HepG2 (cell line): ENCODE measurements around the gene TENT4B. TPM values are rescaled to one million over a fixed set of nuclear protein-coding genes. Genes with fewer than 3 reads are reported as not detected.

Experiments used
- ATAC-seq: fragments of 200-7000 bp; cut with Tn5 transposase; 3 replicates; pipeline ENCODE4 v1.9.1; 2020; ENCODE audit warnings: mild to moderate bottlenecking, moderate library complexity
- BruUV-seq: library from RNA; stranded (reverse); fragments of 400-500 nt; replicated peaks from 2 replicates; lab custom pipeline; 2021; lab: Mats Ljungman, UMichigan
- CTCF ChIA-PET: fragments of 300-600 bp; formaldehyde crosslinking; extraction: SDS; loops from one replicate; lab custom pipeline; 2021; ENCODE audit warnings: low total read pairs, inconsistent platforms, low intra/inter-chr PET ratio; lab: Yijun Ruan, JAX
- POLR2A ChIA-PET: fragments of 350-600 bp; sonication (Branson Sonifier 250); formaldehyde crosslinking; loops from one replicate; lab custom pipeline; 2020; ENCODE audit warnings: antibody characterized with exemption, inconsistent platforms; lab: Yijun Ruan, JAX
- DNase-seq: peaks from one replicate; pipeline ENCODE4 v3.0.0-alpha.2; 2015; ENCODE audit warnings: low spot score
- FAIRE-seq: peaks from 3 replicates; lab custom pipeline; 2011; peaks lifted over from hg19 to GRCh38; lab: Jason Lieb, UNC
- H2AFZ ChIP-seq: one replicate; pipeline ENCODE4 v1.6.1; 2011; ENCODE audit warnings: low read length, inconsistent platforms
- H3K27ac ChIP-seq: fragments of 300-600 bp; 3 replicates; pipeline ENCODE4 v1.8.0; 2011; ENCODE audit warnings: mixed run types, mild to moderate bottlenecking, mixed read lengths, low read length, inconsistent platforms; ENCODE audit not compliant: insufficient read depth; ENCODE audit errors: extremely low read length
- H3K27me3 ChIP-seq, 2 experiments: fragments of 200-600 bp in 1 of 2; 2 replicates in 1 of 2; 3 replicates in 1 of 2; pipeline versions ENCODE4 v1.6.0 to v1.8.0; 2011; ENCODE audit warnings: low read length in 2 of 2, mild to moderate bottlenecking in 2 of 2, moderate library complexity in 2 of 2, inconsistent platforms in 1 of 2; ENCODE audit not compliant: insufficient read depth in 2 of 2, control insufficient read depth in 1 of 2
- H3K36me3 ChIP-seq, 2 experiments: fragments of 200-600 bp in 1 of 2; replicated peaks in 1 of 2; 2 replicates in 1 of 2; 3 replicates in 1 of 2; pipeline versions ENCODE4 v1.5.1 to v1.8.0; 2011; ENCODE audit warnings: low read length in 2 of 2, inconsistent platforms in 1 of 2; ENCODE audit not compliant: insufficient read depth in 2 of 2, control insufficient read depth in 1 of 2
- H3K4me1 ChIP-seq: 2 replicates; pipeline ENCODE4 v1.5.1; 2012; ENCODE audit warnings: low read length, inconsistent platforms; ENCODE audit not compliant: insufficient read depth
- H3K4me2 ChIP-seq: 2 replicates; pipeline ENCODE4 v1.6.0; 2011; ENCODE audit warnings: low read depth, low read length, inconsistent platforms
- H3K4me3 ChIP-seq, 3 experiments: fragments of 200-600 bp in 1 of 3; sonication (generic), shearing (Covaris generic) in 1 of 3; replicated peaks in 1 of 3; 2 replicates each; pipeline ENCODE4 v1.5.1; 2011 to 2016; ENCODE audit warnings: low read length in 3 of 3, inconsistent platforms in 2 of 3, low read depth in 2 of 3, mild to moderate bottlenecking in 2 of 3, control low read depth in 1 of 3, mixed read lengths in 1 of 3; ENCODE audit not compliant: insufficient read depth in 1 of 3
- H3K79me2 ChIP-seq: one replicate; pipeline ENCODE4 v1.6.1; 2011; ENCODE audit warnings: low read length, inconsistent platforms; ENCODE audit not compliant: insufficient read depth
- H3K9ac ChIP-seq: 2 replicates; pipeline ENCODE4 v1.6.0; 2011; ENCODE audit warnings: mild to moderate bottlenecking, low read depth, low read length, inconsistent platforms; ENCODE audit not compliant: insufficient read depth
- H3K9me3 ChIP-seq: 2 replicates; pipeline ENCODE4 v1.5.1; 2012; ENCODE audit warnings: mild to moderate bottlenecking, low read length
- H4K20me1 ChIP-seq: 2 replicates; pipeline ENCODE4 v1.6.0; 2011; ENCODE audit warnings: inconsistent platforms, mild to moderate bottlenecking, low read length, moderate library complexity; ENCODE audit not compliant: insufficient read depth
- ARID2 ChIP-seq: sonication (generic); formaldehyde crosslinking; IDR thresholded peaks from 2 replicates; pipeline ENCODE4 v1.8.1; 2022; ENCODE audit warnings: mild to moderate bottlenecking, missing genetic modification reagents, borderline replicate concordance
- GABPB1 ChIP-seq: IDR thresholded peaks from 2 replicates; pipeline ENCODE4 v1.6.1; 2016; ENCODE audit warnings: mild to moderate bottlenecking, missing genetic modification reagents, moderate library complexity, missing compliant biosample characterization
- KLF15 ChIP-seq: sonication (generic); formaldehyde crosslinking; IDR thresholded peaks from 2 replicates; pipeline ENCODE4 v1.8.1; 2023; ENCODE audit warnings: borderline replicate concordance, mild to moderate bottlenecking, inconsistent platforms, missing genetic modification reagents, mixed read lengths
- SMC3 ChIP-seq: IDR thresholded peaks from 2 replicates; pipeline ENCODE4 v1.6.1; 2011; ENCODE audit warnings: low read length, improper control_type of control experiment
- STAT5B ChIP-seq: sonication (generic); formaldehyde crosslinking; IDR thresholded peaks from 2 replicates; pipeline ENCODE4 v1.4.0; 2020; ENCODE audit warnings: missing genetic modification reagents
- THAP9 ChIP-seq: sonication (generic); formaldehyde crosslinking; IDR thresholded peaks from 2 replicates; pipeline ENCODE4; 2020; ENCODE audit warnings: missing genetic modification reagents, mild to moderate bottlenecking, borderline replicate concordance
- ZFP1 ChIP-seq: IDR thresholded peaks from 2 replicates; pipeline ENCODE4 v1.6.1; 2016
- ZNF34 ChIP-seq: sonication (generic); formaldehyde crosslinking; IDR thresholded peaks from 2 replicates; pipeline ENCODE4 v1.4.0; 2020; ENCODE audit warnings: mild to moderate bottlenecking, missing genetic modification reagents, borderline replicate concordance
- ZNF724P ChIP-seq: sonication (generic); formaldehyde crosslinking; IDR thresholded peaks from 2 replicates; pipeline ENCODE4 v1.8.0; 2022; ENCODE audit warnings: missing genetic modification reagents, borderline replicate concordance
- ZNF737 ChIP-seq: sonication (generic); formaldehyde crosslinking; IDR thresholded peaks from 2 replicates; pipeline ENCODE4 v1.5.0; 2020; ENCODE audit warnings: missing genetic modification reagents, mild to moderate bottlenecking, borderline replicate concordance
- ZNF747 ChIP-seq: sonication (generic); formaldehyde crosslinking; IDR thresholded peaks from 2 replicates; pipeline ENCODE4 v1.8.1; 2023; ENCODE audit warnings: missing genetic modification reagents, mild to moderate bottlenecking, borderline replicate concordance
- ZSCAN12 ChIP-seq: sonication (generic); formaldehyde crosslinking; IDR thresholded peaks from 2 replicates; pipeline ENCODE4 v1.9.0; 2021; ENCODE audit warnings: mild to moderate bottlenecking, missing genetic modification reagents
- WGBS: methylation state at CpG from one replicate; pipeline ENCODE4 v1.1.6; 2017; ENCODE audit warnings: low lambda C conversion rate; 5-methylcytosine and 5-hydroxymethylcytosine counted together
- in situ Hi-C: cut with HindIII; loops from 2 replicates; pipeline ENCODE4 v1.10.0; 2017; ENCODE audit warnings: low pct_unique_long_range_greater_than_20kb; ENCODE audit not compliant: extremely low pct_ligation_motif_present
- intact Hi-C: fragments of 100-400 bp; cut with micrococcal nuclease; formaldehyde crosslinking; loops from one replicate; pipeline ENCODE4 v1.10.0; 2022; ENCODE audit not compliant: unreplicated experiment
- polyA plus RNA-seq, 8 experiments: library from polyadenylated mRNA; depleted of rRNA in 3 of 8; stranded (reverse) in 7 of 8; unstranded in 1 of 8; fragments of >200 nt; fragmentation: Illumina TruSeq in 4 of 8; extraction: Trizol in 4 of 8; gene quantifications; 2 replicates each; pipeline versions ENCODE4 v1.2.1 to v1.2.3, GENCODE V29; 2011 to 2016; ENCODE audit warnings: low read depth in 4 of 8, missing spikeins in 1 of 8, mixed read lengths in 1 of 8; ENCODE audit not compliant: insufficient read depth in 1 of 8
- total RNA-seq, 5 experiments: library from RNA; depleted of rRNA; stranded (reverse); fragments of >200 nt; fragmentation: Illumina TruSeq; extraction: Trizol; gene quantifications; 2 replicates each; pipeline ENCODE4 v1.2.3, GENCODE V29; 2016; ENCODE audit warnings: low read depth in 1 of 5
- TF ChIP-seq, protein P1 (sequence below): sonication (generic); formaldehyde crosslinking; IDR thresholded peaks from 2 replicates; pipeline ENCODE4 v1.4.0; 2020; ENCODE audit warnings: mild to moderate bottlenecking, missing genetic modification reagents

The TENT4B gene
- total and polyA plus RNA-seq, 2 of the 13 experiments (the other 11 are each of a cell fraction or from before 2014, with no cell fraction given): 15.0 to 32.8 TPM

DNA sequence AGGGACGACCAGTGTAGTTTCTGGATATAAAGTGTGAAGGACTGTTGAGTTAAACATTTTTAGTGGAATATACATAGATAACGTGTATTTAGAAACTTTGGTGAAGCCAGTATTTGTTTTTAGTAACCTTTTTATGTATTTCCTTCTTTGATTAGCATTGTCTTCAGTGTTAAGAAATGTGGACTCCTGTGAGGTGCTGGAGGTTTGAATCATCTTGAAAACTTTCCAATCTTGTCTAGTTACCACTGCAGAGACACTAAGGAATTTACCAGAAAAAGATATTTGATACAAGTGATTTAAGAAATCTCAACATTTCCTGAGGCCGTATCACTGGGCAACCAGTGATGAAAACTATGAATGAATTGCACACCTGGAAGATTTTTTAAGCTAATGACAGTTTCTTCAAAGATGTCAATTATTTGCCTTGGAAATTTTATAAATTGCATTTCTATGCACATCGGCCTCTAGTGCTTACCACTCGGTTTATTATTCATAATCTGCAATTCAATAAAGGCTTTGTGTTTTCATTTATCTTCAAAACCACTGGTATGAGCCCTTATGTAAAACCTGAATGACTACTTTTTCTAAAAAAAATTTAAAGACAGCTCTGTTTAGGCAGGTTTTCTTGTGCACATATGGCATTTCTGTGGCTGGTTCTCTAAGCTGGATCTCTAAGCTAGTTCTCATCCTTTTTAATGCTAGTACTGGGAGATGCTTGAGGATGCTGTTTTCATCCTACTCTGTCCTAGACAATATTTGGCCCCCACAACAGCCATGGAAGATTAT, 81.9 kb downstream of the TENT4B start:
- no peak overlapping the region for H3K9ac ChIP-seq
- no peaks in the 10 kb centered on the region for H3K27me3 ChIP-seq
- intact Hi-C loops: no loop called here
- H3K9me3 ChIP-seq: no peaks in the 10 kb centered on the region
- ChIA-PET CTCF (no interaction called here), POLR2A (no interaction called here)
- H2AFZ ChIP-seq: no peak overlapping the region
- WGBS: 78% methylated on average over 5 of the region's 5 CpGs
- H3K4me2 ChIP-seq: no peak overlapping the region
- ATAC-seq (no peak), DNase-seq (no peak), FAIRE-seq (no peak)
- no peaks in the 10 kb centered on the region; a peak in 1 of 5 replicates for H3K36me3 ChIP-seq
- H3K4me1 ChIP-seq: no peaks in the 10 kb centered on the region
- H4K20me1 ChIP-seq: 0 out of 2 replicates have a peak, but pooled peaks cover 3% of the 10 kb centered on the region
- no peak overlapping the region for H3K27ac ChIP-seq
- no TSS peak for BruUV-seq
- in situ Hi-C loops: no loop called here
- H3K4me3 ChIP-seq: no peak overlapping the region
- no peaks in the 10 kb centered on the region for H3K79me2 ChIP-seq
- TF ChIP-seq ZNF34 (CRISPR knock-in tag): no peak
- TF ChIP-seq ZNF724P (CRISPR knock-in tag): no peak
- TF ChIP-seq KLF15 (CRISPR knock-in tag): no peak
- TF ChIP-seq ZNF747 (CRISPR knock-in tag): no peak
- no peak for TF ChIP-seq THAP9 (CRISPR knock-in tag)
- no peak for TF ChIP-seq GABPB1
- TF ChIP-seq ZSCAN12 (CRISPR knock-in tag): no peak
- TF ChIP-seq ZFP1 (CRISPR knock-in tag): no peak
- no peak for TF ChIP-seq ZNF737 (CRISPR knock-in tag)
- TF ChIP-seq SMC3: no peak
- TF ChIP-seq STAT5B (CRISPR knock-in tag): no peak
- no peak for TF ChIP-seq ARID2
- TF ChIP-seq, protein P1, sequence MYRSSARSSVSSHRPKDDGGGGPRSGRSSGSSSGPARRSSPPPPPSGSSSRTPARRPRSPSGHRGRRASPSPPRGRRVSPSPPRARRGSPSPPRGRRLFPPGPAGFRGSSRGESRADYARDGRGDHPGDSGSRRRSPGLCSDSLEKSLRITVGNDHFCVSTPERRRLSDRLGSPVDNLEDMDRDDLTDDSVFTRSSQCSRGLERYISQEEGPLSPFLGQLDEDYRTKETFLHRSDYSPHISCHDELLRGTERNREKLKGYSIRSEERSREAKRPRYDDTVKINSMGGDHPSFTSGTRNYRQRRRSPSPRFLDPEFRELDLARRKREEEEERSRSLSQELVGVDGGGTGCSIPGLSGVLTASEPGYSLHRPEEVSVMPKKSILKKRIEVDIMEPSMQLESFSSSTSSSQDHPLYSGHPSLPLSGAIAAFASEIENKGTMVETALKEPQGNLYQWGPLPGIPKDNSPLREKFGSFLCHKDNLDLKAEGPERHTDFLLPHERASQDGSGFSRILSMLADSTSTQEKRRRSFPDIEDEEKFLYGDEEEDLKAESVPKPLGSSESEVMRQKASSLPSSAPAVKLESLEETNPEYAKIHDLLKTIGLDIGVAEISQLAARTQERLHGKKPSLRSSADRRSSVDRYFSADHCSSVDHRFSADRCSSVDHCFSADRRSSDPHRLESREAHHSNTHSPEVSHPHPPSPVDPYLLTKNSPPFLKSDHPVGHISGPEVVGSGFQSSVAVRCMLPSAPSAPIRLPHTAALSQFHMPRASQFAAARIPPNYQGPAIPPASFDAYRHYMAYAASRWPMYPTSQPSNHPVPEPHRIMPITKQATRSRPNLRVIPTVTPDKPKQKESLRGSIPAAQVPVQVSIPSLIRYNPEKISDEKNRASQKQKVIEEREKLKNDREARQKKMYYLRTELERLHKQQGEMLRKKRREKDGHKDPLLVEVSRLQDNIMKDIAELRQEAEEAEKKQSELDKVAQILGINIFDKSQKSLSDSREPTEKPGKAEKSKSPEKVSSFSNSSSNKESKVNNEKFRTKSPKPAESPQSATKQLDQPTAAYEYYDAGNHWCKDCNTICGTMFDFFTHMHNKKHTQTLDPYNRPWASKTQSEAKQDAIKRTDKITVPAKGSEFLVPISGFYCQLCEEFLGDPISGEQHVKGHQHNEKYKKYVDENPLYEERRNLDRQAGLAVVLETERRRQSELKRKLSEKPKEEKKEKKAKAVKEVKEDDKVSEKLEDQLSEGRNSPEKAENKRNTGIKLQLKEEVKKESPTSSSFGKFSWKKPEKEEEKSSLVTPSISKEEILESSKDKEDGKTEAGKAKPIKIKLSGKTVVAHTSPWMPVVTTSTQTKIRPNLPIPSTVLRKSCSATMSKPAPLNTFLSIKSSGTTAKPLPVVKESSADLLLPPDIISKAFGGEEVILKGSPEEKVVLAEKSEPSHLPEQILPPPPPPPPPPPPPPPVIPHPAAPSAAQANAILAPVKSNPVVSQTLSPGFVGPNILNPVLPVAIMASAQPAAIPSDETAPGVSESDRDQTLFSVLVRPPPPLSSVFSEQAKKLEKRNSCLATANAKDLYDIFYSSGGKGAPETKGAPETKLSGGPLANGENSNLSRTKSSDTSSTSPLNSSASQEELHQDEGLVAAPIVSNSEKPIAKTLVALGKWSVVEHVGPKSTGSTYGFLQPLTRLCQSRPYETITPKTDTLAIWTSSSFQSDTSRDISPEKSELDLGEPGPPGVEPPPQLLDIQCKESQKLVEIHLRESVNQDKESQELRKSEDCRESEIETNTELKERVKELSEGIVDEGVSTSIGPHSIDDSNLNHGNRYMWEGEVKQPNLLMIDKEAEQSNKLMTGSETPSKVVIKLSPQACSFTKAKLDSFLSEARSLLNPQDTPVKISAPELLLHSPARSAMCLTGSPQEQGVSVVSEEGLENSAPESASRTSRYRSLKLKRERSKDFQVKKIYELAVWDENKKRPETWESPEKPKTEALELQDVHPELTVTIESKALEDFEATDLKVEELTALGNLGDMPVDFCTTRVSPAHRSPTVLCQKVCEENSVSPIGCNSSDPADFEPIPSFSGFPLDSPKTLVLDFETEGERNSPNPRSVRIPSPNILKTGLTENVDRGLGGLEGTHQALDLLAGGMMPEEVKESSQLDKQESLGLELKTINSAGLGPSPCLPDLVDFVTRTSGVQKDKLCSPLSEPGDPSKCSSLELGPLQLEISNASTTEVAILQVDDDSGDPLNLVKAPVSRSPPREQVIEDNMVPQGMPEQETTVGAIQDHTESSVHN (CRISPR knock-in tag): no peak
